IPS-18c (cell line): Measurements from ENCODE around the gene TNFSF15.

Experiments
- H3K4me3 ChIP-seq: 2 replicates; pipeline ENCODE4 v1.7.0; 2013; ENCODE audit warnings: low read depth, mild to moderate bottlenecking, low read length, moderate library complexity; ENCODE audit not compliant: insufficient read depth
- H3K9me3 ChIP-seq: one replicate; pipeline ENCODE4 v1.6.1; 2013; ENCODE audit warnings: mild to moderate bottlenecking, low read length, moderate library complexity; ENCODE audit not compliant: control insufficient read depth, insufficient read depth

The TNFSF15 gene

GRCh38 chr9:114775981-114776380, 29.9 kb downstream of the TNFSF15 start:
- Histone ChIP-seq H3K4me3 (no peak overlapping the region), H3K9me3 (no peaks in the 10 kb centered on the region)

- Histone ChIP-seq H3K9me3 (no peaks in the 10 kb centered on the region), H3K4me3 (no peak overlapping the region)
Measured at GRCh38 chr9:114775121-114775520, 30.7 kb downstream of the TNFSF15 start.

GRCh38 chr9:114774524-114774923, 31.3 kb downstream of the TNFSF15 start:
- no peaks in the 10 kb centered on the region for H3K9me3 ChIP-seq
- no peak overlapping the region for H3K4me3 ChIP-seq

- no peaks in the 10 kb centered on the region for H3K9me3 ChIP-seq
- no peak overlapping the region for H3K4me3 ChIP-seq
Measured at GRCh38 chr9:114771889-114772288, 34.0 kb downstream of the TNFSF15 start.

- Histone ChIP-seq H3K4me3 (no peak overlapping the region), H3K9me3 (no peaks in the 10 kb centered on the region)
Measured at GRCh38 chr9:114770991-114771390, 34.8 kb downstream of the TNFSF15 start.

GRCh38 chr9:114769624-114770023, 36.2 kb downstream of the TNFSF15 start:
- no peak overlapping the region for H3K4me3 ChIP-seq
- H3K9me3 ChIP-seq = no peaks in the 10 kb centered on the region

- Histone ChIP-seq H3K9me3 (no peaks in the 10 kb centered on the region), H3K4me3 (no peak overlapping the region)
Measured at GRCh38 chr9:114763220-114763619, 42.6 kb downstream of the TNFSF15 start.

- Histone ChIP-seq H3K9me3 (no peaks in the 10 kb centered on the region), H3K4me3 (no peak overlapping the region)
Measured at GRCh38 chr9:114761523-114761922, 44.3 kb downstream of the TNFSF15 start.

- Histone ChIP-seq H3K9me3 (no peaks in the 10 kb centered on the region), H3K4me3 (no peak overlapping the region)
Measured at GRCh38 chr9:114759512-114760341, 46.1 kb downstream of the TNFSF15 start.

- H3K9me3 ChIP-seq = no peaks in the 10 kb centered on the region
- H3K4me3 ChIP-seq = no peak overlapping the region
Measured at GRCh38 chr9:114757984-114758383, 47.9 kb downstream of the TNFSF15 start.

- H3K9me3 ChIP-seq = no peaks in the 10 kb centered on the region
- H3K4me3 ChIP-seq = no peak overlapping the region
Measured at GRCh38 chr9:114757395-114757794, 48.4 kb downstream of the TNFSF15 start.

GRCh38 chr9:114756920-114757319, 48.9 kb downstream of the TNFSF15 start:
- no peak overlapping the region for H3K4me3 ChIP-seq
- no peaks in the 10 kb centered on the region for H3K9me3 ChIP-seq

- no peak overlapping the region for H3K4me3 ChIP-seq
Measured at GRCh38 chr9:114754581-114754980, 51.3 kb downstream of the TNFSF15 start.

GRCh38 chr9:114746591-114747346, 59.1 kb downstream of the TNFSF15 start:
- Histone ChIP-seq H3K4me3 (no peak overlapping the region), H3K9me3 (no peaks in the 10 kb centered on the region)

More at GRCh38 chr9:114754581-114754980, 51.3 kb downstream of the TNFSF15 start:
- H3K9me3 ChIP-seq = no peaks in the 10 kb centered on the region

GRCh38 chr9:114745879-114746550, 59.8 kb downstream of the TNFSF15 start:
- Histone ChIP-seq H3K9me3 (no peaks in the 10 kb centered on the region), H3K4me3 (no peak overlapping the region)

- H3K4me3 ChIP-seq = no peak overlapping the region
- H3K9me3 ChIP-seq = no peaks in the 10 kb centered on the region
Measured at GRCh38 chr9:114745108-114745848, 60.6 kb downstream of the TNFSF15 start.

GRCh38 chr9:114743446-114743845, 62.4 kb downstream of the TNFSF15 start:
- H3K4me3 ChIP-seq = no peak overlapping the region
- no peaks in the 10 kb centered on the region for H3K9me3 ChIP-seq
